ENCODE data around the gene PEX1.
"Not testable (repeated sequence)": the region's sequence is repeated elsewhere in the genome, so short reads cannot be mapped to it uniquely, and the experiment has no call there.

DNA sequence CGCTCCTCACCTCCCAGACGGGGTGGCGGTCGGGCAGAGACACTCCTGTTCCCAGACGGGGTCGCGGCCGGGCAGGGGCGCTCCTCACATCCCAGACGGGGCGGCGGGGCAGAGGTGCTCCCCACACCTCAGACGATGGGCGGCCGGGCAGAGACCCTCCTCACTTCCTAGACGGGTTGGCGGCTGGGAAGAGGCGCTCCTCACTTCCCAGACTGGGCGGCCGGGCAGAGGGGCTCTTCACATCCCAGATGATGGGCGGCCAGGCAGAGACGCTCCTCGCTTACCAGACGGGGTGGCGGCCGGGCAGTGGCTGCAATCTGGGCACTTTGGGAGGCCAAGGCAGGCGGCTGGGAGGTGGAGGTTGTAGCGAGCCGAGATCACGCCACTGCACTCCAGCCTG lies 16.8 kb upstream of the PEX1 start:
- TF ChIP-seq, protein P1, sequence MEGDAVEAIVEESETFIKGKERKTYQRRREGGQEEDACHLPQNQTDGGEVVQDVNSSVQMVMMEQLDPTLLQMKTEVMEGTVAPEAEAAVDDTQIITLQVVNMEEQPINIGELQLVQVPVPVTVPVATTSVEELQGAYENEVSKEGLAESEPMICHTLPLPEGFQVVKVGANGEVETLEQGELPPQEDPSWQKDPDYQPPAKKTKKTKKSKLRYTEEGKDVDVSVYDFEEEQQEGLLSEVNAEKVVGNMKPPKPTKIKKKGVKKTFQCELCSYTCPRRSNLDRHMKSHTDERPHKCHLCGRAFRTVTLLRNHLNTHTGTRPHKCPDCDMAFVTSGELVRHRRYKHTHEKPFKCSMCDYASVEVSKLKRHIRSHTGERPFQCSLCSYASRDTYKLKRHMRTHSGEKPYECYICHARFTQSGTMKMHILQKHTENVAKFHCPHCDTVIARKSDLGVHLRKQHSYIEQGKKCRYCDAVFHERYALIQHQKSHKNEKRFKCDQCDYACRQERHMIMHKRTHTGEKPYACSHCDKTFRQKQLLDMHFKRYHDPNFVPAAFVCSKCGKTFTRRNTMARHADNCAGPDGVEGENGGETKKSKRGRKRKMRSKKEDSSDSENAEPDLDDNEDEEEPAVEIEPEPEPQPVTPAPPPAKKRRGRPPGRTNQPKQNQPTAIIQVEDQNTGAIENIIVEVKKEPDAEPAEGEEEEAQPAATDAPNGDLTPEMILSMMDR (IDR thresholded peaks at IDR 0.05): not testable (repeated sequence)
- not testable (repeated sequence) for TF ChIP-seq POLR2AphosphoS5, POLR2A (IDR thresholded peaks at IDR 0.05)
